HepG2 (cell line): Measurements from ENCODE around the gene MGLL. TPM values are rescaled to one million over a fixed set of nuclear protein-coding genes. Genes with fewer than 3 reads are reported as not detected.

Experiments
- CERS6 ChIP-seq: sonication (generic); formaldehyde crosslinking; IDR thresholded peaks from 2 replicates; pipeline ENCODE4 v1.5.0; 2020; ENCODE audit warnings: missing genetic modification reagents
- GABPA ChIP-seq, 2 experiments: IDR thresholded peaks; 2 replicates each; pipeline ENCODE4 v1.6.1; 2011 to 2016; ENCODE audit warnings: low read depth in 2 of 2, low read length in 1 of 2, missing biosample characterization in 1 of 2, missing genetic modification characterization in 1 of 2
- polyA plus RNA-seq, 8 experiments: library from polyadenylated mRNA; depleted of rRNA in 3 of 8; stranded (reverse) in 7 of 8; unstranded in 1 of 8; fragments of >200 nt; fragmentation: Illumina TruSeq in 4 of 8; extraction: Trizol in 4 of 8; gene quantifications; 2 replicates each; pipeline versions ENCODE4 v1.2.1 to v1.2.3, GENCODE V29; 2011 to 2016; ENCODE audit warnings: low read depth in 4 of 8, missing spikeins in 1 of 8, mixed read lengths in 1 of 8; ENCODE audit not compliant: insufficient read depth in 1 of 8
- total RNA-seq, 5 experiments: library from RNA; depleted of rRNA; stranded (reverse); fragments of >200 nt; fragmentation: Illumina TruSeq; extraction: Trizol; gene quantifications; 2 replicates each; pipeline ENCODE4 v1.2.3, GENCODE V29; 2016; ENCODE audit warnings: low read depth in 1 of 5
- TF ChIP-seq, protein P1 (sequence below): sonication (generic); formaldehyde crosslinking; IDR thresholded peaks from 2 replicates; pipeline ENCODE4 v1.5.0; 2020; ENCODE audit warnings: missing genetic modification reagents, mild to moderate bottlenecking, borderline replicate concordance
- TF ChIP-seq, protein P2 (sequence below): sonication (generic); formaldehyde crosslinking; IDR thresholded peaks from 2 replicates; pipeline ENCODE4 v1.8.0; 2022; ENCODE audit warnings: mild to moderate bottlenecking, missing genetic modification reagents, borderline replicate concordance
- TF ChIP-seq, protein P3 (sequence below): sonication (generic); formaldehyde crosslinking; IDR thresholded peaks from 2 replicates; pipeline ENCODE4 v1.5.0; 2020; ENCODE audit warnings: mild to moderate bottlenecking, missing genetic modification reagents

MGLL gene
- total and polyA plus RNA-seq, 2 of the 13 experiments (the other 11 are each of a cell fraction or from before 2014, with no cell fraction given) = not detected

GRCh38 chr3:127719369-127719768, 102.9 kb downstream of the MGLL start (continued):
- TF ChIP-seq, protein P1, sequence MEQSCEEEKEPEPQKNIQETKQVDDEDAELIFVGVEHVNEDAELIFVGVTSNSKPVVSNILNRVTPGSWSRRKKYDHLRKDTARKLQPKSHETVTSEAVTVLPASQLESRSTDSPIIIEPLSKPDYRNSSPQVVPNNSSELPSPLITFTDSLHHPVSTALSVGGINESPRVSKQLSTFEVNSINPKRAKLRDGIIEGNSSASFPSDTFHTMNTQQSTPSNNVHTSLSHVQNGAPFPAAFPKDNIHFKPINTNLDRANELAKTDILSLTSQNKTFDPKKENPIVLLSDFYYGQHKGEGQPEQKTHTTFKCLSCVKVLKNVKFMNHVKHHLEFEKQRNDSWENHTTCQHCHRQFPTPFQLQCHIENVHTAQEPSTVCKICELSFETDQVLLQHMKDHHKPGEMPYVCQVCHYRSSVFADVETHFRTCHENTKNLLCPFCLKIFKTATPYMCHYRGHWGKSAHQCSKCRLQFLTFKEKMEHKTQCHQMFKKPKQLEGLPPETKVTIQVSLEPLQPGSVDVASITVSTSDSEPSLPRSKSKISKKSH = no peak
- TF ChIP-seq, protein P2, sequence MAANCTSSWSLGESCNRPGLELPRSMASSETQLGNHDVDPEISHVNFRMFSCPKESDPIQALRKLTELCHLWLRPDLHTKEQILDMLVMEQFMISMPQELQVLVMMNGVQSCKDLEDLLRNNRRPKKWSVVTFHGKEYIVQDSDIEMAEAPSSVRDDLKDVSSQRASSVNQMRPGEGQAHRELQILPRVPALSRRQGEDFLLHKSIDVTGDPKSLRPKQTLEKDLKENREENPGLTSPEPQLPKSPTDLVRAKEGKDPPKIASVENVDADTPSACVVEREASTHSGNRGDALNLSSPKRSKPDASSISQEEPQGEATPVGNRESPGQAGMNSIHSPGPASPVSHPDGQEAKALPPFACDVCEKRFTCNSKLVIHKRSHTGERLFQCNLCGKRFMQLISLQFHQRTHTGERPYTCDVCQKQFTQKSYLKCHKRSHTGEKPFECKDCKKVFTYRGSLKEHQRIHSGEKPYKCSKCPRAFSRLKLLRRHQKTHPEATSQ (CRISPR knock-in tag) = no peak
- TF ChIP-seq GABPA (IDR thresholded peaks at IDR 0.05; ENCODE audit: low read depth, low read length) (no peak), GABPA (CRISPR knock-in tag; IDR thresholded peaks at IDR 0.05; ENCODE audit: low read depth) (no peak), CERS6 (CRISPR knock-in tag) (no peak)
- TF ChIP-seq, protein P3, sequence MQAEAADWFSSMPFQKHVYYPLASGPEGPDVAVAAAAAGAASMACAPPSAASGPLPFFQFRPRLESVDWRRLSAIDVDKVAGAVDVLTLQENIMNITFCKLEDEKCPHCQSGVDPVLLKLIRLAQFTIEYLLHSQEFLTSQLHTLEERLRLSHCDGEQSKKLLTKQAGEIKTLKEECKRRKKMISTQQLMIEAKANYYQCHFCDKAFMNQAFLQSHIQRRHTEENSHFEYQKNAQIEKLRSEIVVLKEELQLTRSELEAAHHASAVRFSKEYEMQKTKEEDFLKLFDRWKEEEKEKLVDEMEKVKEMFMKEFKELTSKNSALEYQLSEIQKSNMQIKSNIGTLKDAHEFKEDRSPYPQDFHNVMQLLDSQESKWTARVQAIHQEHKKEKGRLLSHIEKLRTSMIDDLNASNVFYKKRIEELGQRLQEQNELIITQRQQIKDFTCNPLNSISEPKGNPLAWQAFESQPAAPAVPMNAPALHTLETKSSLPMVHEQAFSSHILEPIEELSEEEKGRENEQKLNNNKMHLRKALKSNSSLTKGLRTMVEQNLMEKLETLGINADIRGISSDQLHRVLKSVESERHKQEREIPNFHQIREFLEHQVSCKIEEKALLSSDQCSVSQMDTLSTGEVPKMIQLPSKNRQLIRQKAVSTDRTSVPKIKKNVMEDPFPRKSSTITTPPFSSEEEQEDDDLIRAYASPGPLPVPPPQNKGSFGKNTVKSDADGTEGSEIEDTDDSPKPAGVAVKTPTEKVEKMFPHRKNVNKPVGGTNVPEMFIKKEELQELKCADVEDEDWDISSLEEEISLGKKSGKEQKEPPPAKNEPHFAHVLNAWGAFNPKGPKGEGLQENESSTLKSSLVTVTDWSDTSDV (CRISPR knock-in tag) = no peak
